Left lung (tissue), 14 donors: ENCODE measurements around the gene LYVE1. TPM values are rescaled to one million over a fixed set of nuclear protein-coding genes. Genes with fewer than 3 reads are reported as not detected.

Source experiments
- ATAC-seq: fragments of 200-7000 bp; cut with Tn5 transposase; one replicate; pipeline ENCODE4 v1.9.1; 2020; ENCODE audit warnings: moderate library complexity
- DNase-seq, 4 donors: peaks; one replicate each; pipeline ENCODE4 v3.0.0-alpha.2; 2013 to 2020
- H3K27ac ChIP-seq, 2 donors: fragments of 200-600 bp; sonication (generic) in 1 of 2; one replicate each; pipeline versions ENCODE4 v1.5.0 to v1.8.0; 2020 to 2021
- H3K27me3 ChIP-seq, 2 donors: fragments of 200-600 bp; sonication (generic) in 1 of 2; one replicate each; pipeline versions ENCODE4 v1.5.0 to v1.8.0; 2020 to 2021
- H3K36me3 ChIP-seq, 2 donors: fragments of 200-600 bp; sonication (generic) in 1 of 2; one replicate each; pipeline versions ENCODE4 v1.5.0 to v1.8.0; 2020 to 2021
- H3K4me1 ChIP-seq, 2 donors: fragments of 200-600 bp; one replicate each; pipeline ENCODE4 v1.8.0; 2021
- H3K4me3 ChIP-seq, 2 donors: fragments of 200-600 bp; sonication (generic) in 1 of 2; one replicate each; pipeline versions ENCODE4 v1.5.0 to v1.8.0; 2020 to 2021; ENCODE audit warnings: mild to moderate bottlenecking in 1 of 2
- H3K9me3 ChIP-seq, 2 donors: fragments of 200-600 bp; sonication (generic) in 1 of 2; one replicate each; pipeline versions ENCODE4 v1.5.0 to v1.8.0; 2020 to 2021
- intact Hi-C, 2 donors: fragments of 100-400 bp; cut with DNase I; formaldehyde crosslinking; loops; one replicate each; pipeline versions ENCODE4 v1.11.2 to v1.14.2; 2022
- long read RNA-seq, 12 donors: library from polyadenylated mRNA in 2 of 12; unstranded in 2 of 12; transcript quantifications; one replicate each; pipeline ENCODE4 v2.0.0 and lab custom pipeline, GENCODE V29; 2019 to 2026
- polyA plus RNA-seq, 6 donors: library from polyadenylated mRNA; unstranded; fragments of 120-200 nt; gene quantifications; one replicate each; pipeline ENCODE4 v1.2.1, GENCODE V29; 2013; ENCODE audit not compliant: insufficient read length in 6 of 6
- total RNA-seq, 2 donors: library from RNA; stranded (reverse); fragmentation: NEBNext Ultra II Directional; extraction: Animal tissue kit (Norgen Biotek cat#: 25700); gene quantifications; one replicate each; pipeline ENCODE4 v1.2.1, GENCODE V29; 2021
- TF ChIP-seq, protein P1 (sequence below), 2 donors: fragments of 200-600 bp; sonication (generic) in 1 of 2; IDR thresholded peaks; one replicate each; pipeline versions ENCODE4 v1.5.0 to v1.8.0; 2021; ENCODE audit warnings: antibody characterized with exemption in 2 of 2
- donor health status: DM: no; HTN: yes; CAD: no.
- donor health status: DM: no; HTN: no; CAD: no.

Gene LYVE1
- total RNA-seq (10 to 100 TPM; 40.5 to 90.1 TPM), polyA plus RNA-seq (100 to 1,000 TPM; 147 to 219 (median 173) TPM)
- long read RNA-seq, donor 1, transcript LYVE1-201 (6 exons, 3,273 nt), result major isoform, 29 of 88 reads
- long read RNA-seq, donor 1, partial matches to known transcripts, result 59 of 88 reads
- long read RNA-seq, donor 1, other reads (novel, unspliced or antisense), result 0 of 88 reads
- long read RNA-seq, donor 2, transcript LYVE1-201 (6 exons, 3,273 nt), result major isoform, 32 of 91 reads
- long read RNA-seq, donor 2, partial matches to known transcripts, result 59 of 91 reads
- long read RNA-seq, donor 2, other reads (novel, unspliced or antisense), result 0 of 91 reads
- long read RNA-seq, donor 3, transcript LYVE1-201 (6 exons, 3,273 nt), result major isoform, 23 of 42 reads
- long read RNA-seq, donor 3, partial matches to known transcripts, result 19 of 42 reads
- long read RNA-seq, donor 3, other reads (novel, unspliced or antisense), result 0 of 42 reads
- long read RNA-seq, donor 4, transcript LYVE1-201 (6 exons, 3,273 nt), result major isoform, 8 of 13 reads
- long read RNA-seq, donor 4, partial matches to known transcripts, result 4 of 13 reads
- long read RNA-seq, donor 4, other reads (novel, unspliced or antisense), result 1 of 13 reads
- long read RNA-seq, donor 5, transcript LYVE1-201 (6 exons, 3,273 nt), result major isoform, 24 of 58 reads
- long read RNA-seq, donor 5, partial matches to known transcripts, result 33 of 58 reads
- long read RNA-seq, donor 5, other reads (novel, unspliced or antisense), result 0 of 58 reads
- long read RNA-seq, donor 6, transcript LYVE1-201 (6 exons, 3,273 nt), result major isoform, 37 of 71 reads
- long read RNA-seq, donor 6, partial matches to known transcripts, result 34 of 71 reads
- long read RNA-seq, donor 6, other reads (novel, unspliced or antisense), result 0 of 71 reads
- long read RNA-seq, donor 7, transcript LYVE1-201 (6 exons, 3,273 nt), result major isoform, 15 of 47 reads
- long read RNA-seq, donor 7, partial matches to known transcripts, result 32 of 47 reads
- long read RNA-seq, donor 7, other reads (novel, unspliced or antisense), result 0 of 47 reads
- long read RNA-seq, donor 8, transcript LYVE1-201 (6 exons, 3,273 nt), result major isoform, 23 of 63 reads
- long read RNA-seq, donor 8, partial matches to known transcripts, result 40 of 63 reads
- long read RNA-seq, donor 8, other reads (novel, unspliced or antisense), result 0 of 63 reads
- long read RNA-seq, donor 9, result 0 reads
- long read RNA-seq, donor 10, transcript LYVE1-201 (6 exons, 3,273 nt), result major isoform, 14 of 15 reads
- long read RNA-seq, donor 10, partial matches to known transcripts, result 1 of 15 reads
- long read RNA-seq, donor 10, other reads (novel, unspliced or antisense), result 0 of 15 reads
- long read RNA-seq, donor 11, partial matches to known transcripts, result 0 of 1 reads
- long read RNA-seq, donor 11, other reads (novel, unspliced or antisense), result 0 of 1 reads
- long read RNA-seq, donor 12, transcript LYVE1-201 (6 exons, 3,273 nt), result major isoform, 21 of 60 reads
- long read RNA-seq, donor 12, partial matches to known transcripts, result 39 of 60 reads
- long read RNA-seq, donor 12, other reads (novel, unspliced or antisense), result 0 of 60 reads

DNA sequence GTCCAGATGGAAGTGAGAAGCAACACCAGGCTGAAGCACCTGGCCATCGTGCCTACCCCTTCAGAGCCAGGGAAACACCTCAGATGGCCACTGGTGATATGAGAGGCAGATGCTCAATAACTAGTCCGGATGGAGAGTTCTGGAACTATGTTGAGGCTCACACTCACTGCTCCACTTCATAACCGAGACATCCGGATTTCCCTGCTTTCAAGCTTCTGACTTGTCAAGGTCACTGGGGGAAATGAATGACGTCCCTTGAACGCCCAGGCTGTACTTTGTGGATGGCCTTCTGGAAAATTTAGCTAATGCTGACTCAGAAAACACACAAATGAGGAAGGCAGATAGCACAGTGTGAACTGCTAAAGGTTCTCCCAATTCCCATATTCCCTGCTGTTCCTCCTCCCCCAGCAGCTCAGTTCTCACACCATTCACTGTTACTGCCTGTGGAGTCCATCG, at the start of gene LYVE1:
Gene LYVE1, minus strand, starts transcription at position 180 of the 456 bp plus-strand sequence. Its CDS starts 133 bp downstream, at position 47.
- H3K36me3 ChIP-seq, result no peaks in the 10 kb centered on the region
- DNase-seq, result peak in 1 of 4 donors; percentile 53
- H3K4me3 ChIP-seq, result peak within 1 kb of the TSS in 1 of 2 donors; percentile 16
- intact Hi-C loops, result no loop called here
- peak; percentile 64 for ATAC-seq
- H3K27ac ChIP-seq, result peak within 1 kb of the TSS; percentile 41 to 66
- no peaks in the 10 kb centered on the region for H3K27me3 ChIP-seq
- H3K4me1 ChIP-seq, result peaks cover 0 to 41% of the 10 kb centered on the region in 2 donors
- TF ChIP-seq, protein P1, sequence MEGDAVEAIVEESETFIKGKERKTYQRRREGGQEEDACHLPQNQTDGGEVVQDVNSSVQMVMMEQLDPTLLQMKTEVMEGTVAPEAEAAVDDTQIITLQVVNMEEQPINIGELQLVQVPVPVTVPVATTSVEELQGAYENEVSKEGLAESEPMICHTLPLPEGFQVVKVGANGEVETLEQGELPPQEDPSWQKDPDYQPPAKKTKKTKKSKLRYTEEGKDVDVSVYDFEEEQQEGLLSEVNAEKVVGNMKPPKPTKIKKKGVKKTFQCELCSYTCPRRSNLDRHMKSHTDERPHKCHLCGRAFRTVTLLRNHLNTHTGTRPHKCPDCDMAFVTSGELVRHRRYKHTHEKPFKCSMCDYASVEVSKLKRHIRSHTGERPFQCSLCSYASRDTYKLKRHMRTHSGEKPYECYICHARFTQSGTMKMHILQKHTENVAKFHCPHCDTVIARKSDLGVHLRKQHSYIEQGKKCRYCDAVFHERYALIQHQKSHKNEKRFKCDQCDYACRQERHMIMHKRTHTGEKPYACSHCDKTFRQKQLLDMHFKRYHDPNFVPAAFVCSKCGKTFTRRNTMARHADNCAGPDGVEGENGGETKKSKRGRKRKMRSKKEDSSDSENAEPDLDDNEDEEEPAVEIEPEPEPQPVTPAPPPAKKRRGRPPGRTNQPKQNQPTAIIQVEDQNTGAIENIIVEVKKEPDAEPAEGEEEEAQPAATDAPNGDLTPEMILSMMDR (IDR thresholded peaks at IDR 0.05), result no peak
- no peaks in the 10 kb centered on the region for H3K9me3 ChIP-seq

DNA sequence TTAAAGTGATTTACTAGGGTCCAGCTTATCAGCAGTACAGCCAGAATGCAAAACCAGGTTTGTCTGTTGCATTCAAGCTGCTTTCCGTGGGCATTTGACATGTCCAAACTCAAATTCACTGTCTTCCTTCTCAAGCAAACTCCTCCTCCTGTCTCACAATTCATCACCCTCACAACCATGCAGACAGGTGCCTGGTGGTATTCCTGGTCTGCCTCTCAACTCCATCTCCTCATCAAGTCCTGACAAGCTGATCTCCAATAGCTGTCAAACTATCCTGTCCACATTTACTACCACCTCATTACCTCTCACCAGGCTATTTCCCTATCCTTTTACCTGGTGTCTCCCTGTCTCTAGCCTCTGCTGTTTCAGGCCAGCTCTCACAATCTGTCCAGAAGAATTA, 49.1 kb upstream of the LYVE1 start:
- intact Hi-C loops, result no loop called here
- H3K4me1 ChIP-seq, result peaks cover 0 to 28% of the 10 kb centered on the region in 2 donors
- no peak for DNase-seq
- H3K27me3 ChIP-seq, result no peaks in the 10 kb centered on the region
- TF ChIP-seq, protein P1 (IDR thresholded peaks at IDR 0.05), result no peak
- H3K36me3 ChIP-seq, result no peaks in the 10 kb centered on the region
- no peak overlapping the region for H3K4me3 ChIP-seq
- H3K9me3 ChIP-seq, result no peaks in the 10 kb centered on the region
- no peak for ATAC-seq
- H3K27ac ChIP-seq, result peak overlapping the region in 1 of 2 donors; percentile 19

DNA sequence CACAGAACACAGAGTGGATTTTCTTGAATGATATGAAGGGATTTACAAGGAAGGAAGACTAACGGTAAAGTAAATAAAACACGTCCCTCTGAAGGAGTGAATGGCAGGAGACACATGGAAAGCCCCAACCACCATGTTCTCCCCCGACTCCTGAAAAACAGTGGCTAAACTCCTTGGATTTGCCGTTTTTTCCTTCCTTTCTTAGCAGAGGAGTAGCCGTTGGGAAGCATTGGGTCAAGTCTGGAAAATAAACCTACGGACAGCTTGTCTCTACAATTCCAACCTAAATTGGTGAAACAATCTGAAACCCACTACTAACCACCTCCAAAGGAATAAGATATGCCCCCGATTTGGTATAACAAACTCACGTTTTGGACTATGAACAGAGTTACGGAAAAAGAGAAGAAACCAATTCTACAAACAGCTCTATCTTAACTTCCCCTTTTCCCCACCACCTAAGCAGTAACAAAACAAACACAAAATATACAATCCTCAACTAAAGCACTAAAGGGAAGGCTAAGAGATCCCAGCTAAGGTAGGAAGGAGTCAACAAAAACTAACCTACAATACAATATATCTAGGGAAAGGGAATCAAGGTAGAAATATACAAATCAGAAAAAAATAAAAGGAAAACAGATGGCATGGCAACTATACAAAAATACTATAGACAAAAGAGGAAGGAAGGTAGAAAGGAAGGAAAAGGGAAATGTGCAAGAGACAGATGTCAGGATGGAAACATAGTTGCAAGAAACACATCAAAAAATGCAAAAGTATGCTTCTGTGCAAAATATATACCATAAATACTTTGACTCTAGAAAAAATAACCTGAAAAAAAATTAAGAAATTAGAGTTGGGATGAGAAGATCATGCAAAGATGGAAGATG, 43.8 kb upstream of the LYVE1 start:
- Histone ChIP-seq H3K9me3 (no peaks in the 10 kb centered on the region), H3K36me3 (no peaks in the 10 kb centered on the region), H3K4me3 (no peak overlapping the region), H3K27ac (peak overlapping the region; percentile 28 to 95), H3K4me1 (peaks cover 2 to 56% of the 10 kb centered on the region in 2 donors), H3K27me3 (no peaks in the 10 kb centered on the region)
- ATAC-seq (no peak), DNase-seq (no peak)
- TF ChIP-seq, protein P1 (IDR thresholded peaks at IDR 0.05), result no peak
- intact Hi-C loops, result no loop called here

- Histone ChIP-seq H3K27me3 (no peaks in the 10 kb centered on the region), H3K4me1 (peaks cover 17 to 72% of the 10 kb centered on the region in 2 donors), H3K36me3 (no peaks in the 10 kb centered on the region), H3K27ac (peak overlapping the region in 1 of 2 donors; percentile 95), H3K4me3 (no peak overlapping the region), H3K9me3 (no peaks in the 10 kb centered on the region)
- intact Hi-C loops, result no loop called here
- ATAC-seq (no peak), DNase-seq (no peak)
- TF ChIP-seq, protein P1 (IDR thresholded peaks at IDR 0.05), result no peak
Observed at GRCh38 chr11:10609636-10610035, 41.2 kb upstream of the LYVE1 start.
